ENCODE results near the gene PCDHGA4.
"Not testable (repeated sequence)": the region's sequence is repeated elsewhere in the genome, so short reads cannot be mapped to it uniquely, and the experiment has no call there.

The PCDHGA4 gene

GRCh38 chr5:141384471-141385267, 29.8 kb downstream of the PCDHGA4 start:
- no peak for DNase-seq

- not testable (repeated sequence) for DNase-seq
Measured at GRCh38 chr5:141387557-141388311, 32.9 kb downstream of the PCDHGA4 start, which contains the start of gene PCDHGB4. TSS of gene PCDHGB4 (plus strand) at chr5:141387698. CDS start at chr5:141387885, 187 bp downstream.

- DNase-seq = no peak
Measured at GRCh38 chr5:141388661-141389060, 33.8 kb downstream of the PCDHGA4 start.

- no peak for DNase-seq
Measured at GRCh38 chr5:141389153-141390042, 34.6 kb downstream of the PCDHGA4 start.

- DNase-seq = no peak
Measured at GRCh38 chr5:141392429-141393198, 37.8 kb downstream of the PCDHGA4 start, which contains the start of gene PCDHGA8. TSS of gene PCDHGA8 (plus strand) at chr5:141392633. CDS start at chr5:141392814, 181 bp downstream.

- DNase-seq = no peak
Measured at GRCh38 chr5:141393267-141393666, 38.4 kb downstream of the PCDHGA4 start.

- not testable (repeated sequence) for DNase-seq
Measured at GRCh38 chr5:141394401-141395187, 39.8 kb downstream of the PCDHGA4 start.

- DNase-seq = not testable (repeated sequence)
Measured at GRCh38 chr5:141397756-141398551, 43.1 kb downstream of the PCDHGA4 start, which contains the start of gene PCDHGB5. TSS of gene PCDHGB5 (plus strand) at chr5:141397947. CDS start at chr5:141398128, 181 bp downstream.

- no peak for DNase-seq
Measured at GRCh38 chr5:141398608-141399007, 43.8 kb downstream of the PCDHGA4 start.

GRCh38 chr5:141399555-141400258, 44.9 kb downstream of the PCDHGA4 start:
- DNase-seq = no peak

GRCh38 chr5:141402553-141403243, 47.9 kb downstream of the PCDHGA4 start, which contains the start of gene PCDHGA9:
TSS of gene PCDHGA9 (plus strand) at chr5:141402778. CDS start at chr5:141402953, 175 bp downstream.
- no peak for DNase-seq

- no peak for DNase-seq
Measured at GRCh38 chr5:141403387-141403786, 48.6 kb downstream of the PCDHGA4 start.
